HUES48 (cell line): Measurements from ENCODE around the gene FEV.

ENCODE experiments used
- H3K27ac ChIP-seq: one replicate; pipeline ENCODE4 v1.7.0; 2013; ENCODE audit warnings: low read depth, low read length, inconsistent platforms
- H3K27me3 ChIP-seq: 2 replicates; pipeline ENCODE4 v1.6.1; 2013; ENCODE audit warnings: mild to moderate bottlenecking, low read length; ENCODE audit not compliant: control insufficient read depth, insufficient read depth
- H3K36me3 ChIP-seq: 2 replicates; pipeline ENCODE4 v1.6.1; 2013; ENCODE audit warnings: low read length; ENCODE audit not compliant: control insufficient read depth, insufficient read depth
- H3K4me1 ChIP-seq: 2 replicates; pipeline ENCODE4 v1.6.1; 2013; ENCODE audit warnings: mild to moderate bottlenecking, low read length; ENCODE audit not compliant: control insufficient read depth, insufficient read depth
- H3K4me3 ChIP-seq: 2 replicates; pipeline ENCODE4 v1.5.1; 2013; ENCODE audit warnings: mild to moderate bottlenecking, low read depth, low read length
- H3K9ac ChIP-seq: 2 replicates; pipeline ENCODE4 v1.6.1; 2013; ENCODE audit warnings: mild to moderate bottlenecking, low read depth, low read length, moderate library complexity
- H3K9me3 ChIP-seq: 2 replicates; pipeline ENCODE4 v1.6.1; 2013; ENCODE audit warnings: low read length; ENCODE audit not compliant: control insufficient read depth, insufficient read depth

Gene FEV

GRCh38 chr2:218982586-218983262, 2.3 kb downstream of the FEV start:
- Histone ChIP-seq H3K4me1 (no peaks in the 10 kb centered on the region; the same call in 1 of the 2 replicates), H3K9me3 (no peaks in the 10 kb centered on the region), H3K27ac (no peak overlapping the region), H3K36me3 (no peaks in the 10 kb centered on the region), H3K27me3 (peaks cover 97% of the 10 kb centered on the region), H3K4me3 (no peak overlapping the region), H3K9ac (no peak overlapping the region)

- Histone ChIP-seq H3K9me3 (no peaks in the 10 kb centered on the region), H3K4me1 (no peaks in the 10 kb centered on the region; the same call in 1 of the 2 replicates), H3K27ac (no peak overlapping the region), H3K36me3 (no peaks in the 10 kb centered on the region), H3K9ac (no peak overlapping the region), H3K4me3 (no peak overlapping the region), H3K27me3 (peaks cover 97% of the 10 kb centered on the region)
Observed at GRCh38 chr2:218981881-218982585, 3.0 kb downstream of the FEV start.

GRCh38 chr2:218981390-218981880, 3.5 kb downstream of the FEV start:
- Histone ChIP-seq H3K9me3 (no peaks in the 10 kb centered on the region), H3K27me3 (peaks cover 97% of the 10 kb centered on the region), H3K27ac (no peak overlapping the region), H3K4me3 (no peak overlapping the region), H3K4me1 (no peaks in the 10 kb centered on the region; the same call in 1 of the 2 replicates), H3K9ac (no peak overlapping the region), H3K36me3 (no peaks in the 10 kb centered on the region)

- Histone ChIP-seq H3K9ac (no peak overlapping the region), H3K4me3 (peak overlapping the region; percentile 38; the same call in 1 of the 2 replicates), H3K36me3 (no peaks in the 10 kb centered on the region), H3K4me1 (no peaks in the 10 kb centered on the region; the same call in 1 of the 2 replicates), H3K27me3 (peaks cover 97% of the 10 kb centered on the region), H3K9me3 (no peaks in the 10 kb centered on the region), H3K27ac (no peak overlapping the region)
Observed at GRCh38 chr2:218980735-218981389, 4.1 kb downstream of the FEV start.

- no peak overlapping the region for H3K9ac ChIP-seq
- H3K27ac ChIP-seq, result no peak overlapping the region
- no peaks in the 10 kb centered on the region for H3K4me1 ChIP-seq
- H3K27me3 ChIP-seq, result peaks cover 97% of the 10 kb centered on the region
- no peaks in the 10 kb centered on the region for H3K9me3 ChIP-seq
- no peaks in the 10 kb centered on the region for H3K36me3 ChIP-seq
- peak overlapping the region; percentile 43 for H3K4me3 ChIP-seq
Observed at GRCh38 chr2:218979846-218980734, 4.9 kb downstream of the FEV start.

GRCh38 chr2:218975060-218975777, 9.8 kb downstream of the FEV start:
- H3K27ac ChIP-seq, result no peak overlapping the region
- H3K9me3 ChIP-seq, result no peaks in the 10 kb centered on the region
- no peak overlapping the region for H3K4me3 ChIP-seq
- H3K4me1 ChIP-seq, result no peaks in the 10 kb centered on the region
- H3K36me3 ChIP-seq, result no peaks in the 10 kb centered on the region
- no peak overlapping the region for H3K9ac ChIP-seq
- peaks cover 76% of the 10 kb centered on the region for H3K27me3 ChIP-seq

- no peaks in the 10 kb centered on the region for H3K4me1 ChIP-seq
- H3K9ac ChIP-seq, result no peak overlapping the region
- no peaks in the 10 kb centered on the region for H3K36me3 ChIP-seq
- H3K27ac ChIP-seq, result no peak overlapping the region
- H3K4me3 ChIP-seq, result no peak overlapping the region
- no peaks in the 10 kb centered on the region for H3K9me3 ChIP-seq
- H3K27me3 ChIP-seq, result peaks cover 50% of the 10 kb centered on the region
Observed at GRCh38 chr2:218970894-218971293, 14.1 kb downstream of the FEV start.

- H3K4me3 ChIP-seq, result no peak overlapping the region
- H3K9me3 ChIP-seq, result no peaks in the 10 kb centered on the region
- peak overlapping the region; percentile 62 for H3K27ac ChIP-seq
- no peak overlapping the region for H3K9ac ChIP-seq
- H3K27me3 ChIP-seq, result peaks cover 51% of the 10 kb centered on the region
- H3K4me1 ChIP-seq, result peaks cover 21% of the 10 kb centered on the region
- H3K36me3 ChIP-seq, result no peaks in the 10 kb centered on the region
Observed at GRCh38 chr2:218964041-218964771, 20.8 kb downstream of the FEV start.

- H3K27ac ChIP-seq, result peak overlapping the region; percentile 62
- H3K27me3 ChIP-seq, result peaks cover 57% of the 10 kb centered on the region
- peaks cover 21% of the 10 kb centered on the region for H3K4me1 ChIP-seq
- no peaks in the 10 kb centered on the region for H3K9me3 ChIP-seq
- peak overlapping the region; percentile 40 for H3K4me3 ChIP-seq
- H3K9ac ChIP-seq, result no peak overlapping the region
- no peaks in the 10 kb centered on the region for H3K36me3 ChIP-seq
Observed at GRCh38 chr2:218963601-218964000, 21.4 kb downstream of the FEV start.
